ENCODE data around the gene KMT2B.

DNA sequence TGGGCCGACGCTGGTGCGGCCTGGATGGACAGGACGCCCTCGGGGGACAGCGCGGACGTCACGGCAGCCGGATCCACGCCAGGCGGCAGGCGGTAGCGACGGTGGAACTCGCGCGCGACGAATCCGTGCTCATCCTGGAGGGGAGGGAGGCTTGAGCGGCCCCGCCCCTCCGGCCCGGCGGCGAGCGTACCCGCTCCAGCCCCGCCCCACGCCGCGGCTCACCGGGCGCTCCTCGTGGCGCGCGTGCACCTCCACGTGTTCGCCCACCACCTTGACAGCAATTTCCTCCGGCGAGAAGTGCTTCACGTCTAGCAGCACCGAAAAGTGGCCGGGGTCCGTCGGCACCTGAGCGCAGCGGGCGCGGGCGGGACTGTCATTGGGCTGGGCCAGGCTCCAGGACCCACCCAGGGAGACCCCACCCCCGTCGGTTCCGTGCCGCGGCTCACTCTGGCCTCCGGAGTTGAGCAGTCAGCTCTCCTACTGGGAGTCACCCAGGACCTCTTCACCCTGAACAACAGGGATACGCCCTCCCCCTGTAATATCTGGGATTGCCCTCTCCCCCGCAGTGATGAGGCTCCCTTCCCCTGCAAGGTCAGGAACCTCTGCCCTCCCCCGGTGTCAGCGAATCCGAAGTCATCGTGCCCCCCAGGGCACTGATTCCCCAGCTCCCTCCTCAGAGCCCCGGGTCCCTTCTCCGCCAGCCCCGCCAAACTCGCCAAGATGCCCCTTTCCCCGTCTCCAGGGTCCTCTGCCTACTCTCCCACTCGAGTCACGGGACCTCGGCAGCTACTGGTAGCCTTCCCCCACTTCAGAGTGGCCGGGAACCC, 38.0 kb downstream of the KMT2B start:
- TF ChIP-seq CTCF (IDR thresholded peaks at IDR 0.05) (peak in 1 of 4 experiments; percentile 5), POLR2A (IDR thresholded peaks at IDR 0.05) (peak in 1 of 2 donors; percentile 66)

Data from uterus (tissue), 2 donors.